ENCODE data around the gene PROX2.

PROX2 gene

GRCh38 chr14:74882103-74882920 is 6.4 kb upstream of the PROX2 start:
- no peaks in the 10 kb centered on the region for H3K27me3 Mint-ChIP-seq
- no peaks in the 10 kb centered on the region for H3K9me3 Mint-ChIP-seq
- H3K4me3 Mint-ChIP-seq = peak overlapping the region; percentile 97 to 98
- H3K27ac Mint-ChIP-seq = peak overlapping the region; percentile 96 to 99
- DNase-seq = peak; percentile 32 to 50 (median 36)
- H3K4me1 Mint-ChIP-seq (ENCODE audit: low read depth in 2 of 2) = peaks cover 48 to 55% of the 10 kb centered on the region in 2 donors
- peaks cover 27% of the 10 kb centered on the region for H3K36me3 Mint-ChIP-seq (ENCODE audit: insufficient read depth)
- peak; percentile 58 for ATAC-seq (replicated peaks)

GRCh38 chr14:74881431-74882102 is 5.6 kb upstream of the PROX2 start, which contains the start of gene DLST:
DLST (plus strand) TSS chr14:74881916; CDS start chr14:74881954, 38 bp downstream.
- H3K9me3 Mint-ChIP-seq = no peaks in the 10 kb centered on the region
- no peaks in the 10 kb centered on the region for H3K27me3 Mint-ChIP-seq
- H3K36me3 Mint-ChIP-seq (ENCODE audit: insufficient read depth) = peaks cover 24% of the 10 kb centered on the region
- DNase-seq (peak; percentile 77 to 86 (median 84)), ATAC-seq (replicated peaks) (peak; percentile 89)
- H3K27ac Mint-ChIP-seq = peak within 1 kb of the TSS; percentile 96 to 99
- H3K4me1 Mint-ChIP-seq (ENCODE audit: low read depth in 2 of 2) = peaks cover 49 to 56% of the 10 kb centered on the region in 2 donors
- peak within 1 kb of the TSS; percentile 97 to 98 for H3K4me3 Mint-ChIP-seq

- ATAC-seq (replicated peaks) (no peak), DNase-seq (no peak)
- H3K4me3 Mint-ChIP-seq = peak overlapping the region; percentile 5 to 36
- no peaks in the 10 kb centered on the region for H3K9me3 Mint-ChIP-seq
- peaks cover 18% of the 10 kb centered on the region for H3K36me3 Mint-ChIP-seq (ENCODE audit: insufficient read depth)
- H3K27ac Mint-ChIP-seq = peak overlapping the region in 1 of 2 donors; percentile 84
- H3K4me1 Mint-ChIP-seq (ENCODE audit: low read depth in 2 of 2) = peaks cover 45% of the 10 kb centered on the region in 2 donors
- no peaks in the 10 kb centered on the region for H3K27me3 Mint-ChIP-seq
Observed at GRCh38 chr14:74879427-74880182, 3.7 kb upstream of the PROX2 start.

- peak overlapping the region; percentile 48 to 67 for H3K4me3 Mint-ChIP-seq
Observed at GRCh38 chr14:74875204-74875603, 741 bp downstream of the PROX2 start.

DNA sequence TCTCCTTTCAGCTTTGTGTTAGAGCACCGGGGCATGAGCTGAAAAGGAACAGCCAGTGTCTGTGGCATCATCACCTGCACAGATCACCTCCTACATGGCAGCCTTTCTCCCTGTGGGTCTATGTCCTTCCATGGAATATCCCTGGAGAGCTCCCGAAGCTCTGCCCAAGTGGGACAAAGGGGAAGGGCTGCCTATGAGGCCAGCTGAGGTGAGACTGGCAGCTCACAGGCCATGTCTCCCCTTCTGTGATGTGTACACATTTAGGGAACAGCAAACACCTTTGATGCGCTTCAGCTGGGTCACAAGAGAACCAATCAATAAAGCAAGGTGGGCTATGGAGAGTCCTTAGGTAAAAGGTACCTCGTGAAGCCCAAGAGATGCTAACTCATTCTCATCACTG is 4.1 kb downstream of the PROX2 start:
- ATAC-seq (replicated peaks) (no peak), DNase-seq (no peak)
- Mint-ChIP-seq H3K36me3 (ENCODE audit: insufficient read depth) (no peaks in the 10 kb centered on the region), H3K9me3 (no peaks in the 10 kb centered on the region), H3K27ac (no peak overlapping the region), H3K4me1 (ENCODE audit: low read depth in 2 of 2) (peaks cover 19 to 24% of the 10 kb centered on the region in 2 donors), H3K4me3 (no peak overlapping the region), H3K27me3 (no peaks in the 10 kb centered on the region)

More at GRCh38 chr14:74875204-74875603, 741 bp downstream of the PROX2 start:
- no peaks in the 10 kb centered on the region for H3K9me3 Mint-ChIP-seq
- H3K4me1 Mint-ChIP-seq (ENCODE audit: low read depth in 2 of 2) = peaks cover 13 to 15% of the 10 kb centered on the region in 2 donors
- H3K36me3 Mint-ChIP-seq (ENCODE audit: insufficient read depth) = no peaks in the 10 kb centered on the region
- no peak for DNase-seq
- no peaks in the 10 kb centered on the region for H3K27me3 Mint-ChIP-seq
- ATAC-seq (replicated peaks) = no peak
- peak overlapping the region; percentile 74 to 83 for H3K27ac Mint-ChIP-seq

GRCh38 chr14:74868739-74869138 is 7.2 kb downstream of the PROX2 start:
- no peaks in the 10 kb centered on the region for H3K36me3 Mint-ChIP-seq (ENCODE audit: insufficient read depth)
- peak overlapping the region in 1 of 2 donors; percentile 47 for H3K27ac Mint-ChIP-seq
- H3K9me3 Mint-ChIP-seq = no peaks in the 10 kb centered on the region
- H3K27me3 Mint-ChIP-seq = no peaks in the 10 kb centered on the region
- ATAC-seq (replicated peaks) = no peak
- H3K4me3 Mint-ChIP-seq = no peak overlapping the region
- no peak for DNase-seq
- H3K4me1 Mint-ChIP-seq (ENCODE audit: low read depth in 2 of 2) = peaks cover 13 to 17% of the 10 kb centered on the region in 2 donors

- no peaks in the 10 kb centered on the region for H3K27me3 Mint-ChIP-seq
- H3K36me3 Mint-ChIP-seq (ENCODE audit: insufficient read depth) = no peaks in the 10 kb centered on the region
- no peaks in the 10 kb centered on the region for H3K9me3 Mint-ChIP-seq
- DNase-seq (peak; percentile 20 to 31 (median 21)), ATAC-seq (replicated peaks) (peak; percentile 99)
- peaks cover 13 to 17% of the 10 kb centered on the region in 2 donors for H3K4me1 Mint-ChIP-seq (ENCODE audit: low read depth in 2 of 2)
- peak overlapping the region; percentile 46 to 47 for H3K27ac Mint-ChIP-seq
- H3K4me3 Mint-ChIP-seq = peak overlapping the region; percentile 22 to 40
Observed at GRCh38 chr14:74867673-74868072, 8.3 kb downstream of the PROX2 start.

DNA sequence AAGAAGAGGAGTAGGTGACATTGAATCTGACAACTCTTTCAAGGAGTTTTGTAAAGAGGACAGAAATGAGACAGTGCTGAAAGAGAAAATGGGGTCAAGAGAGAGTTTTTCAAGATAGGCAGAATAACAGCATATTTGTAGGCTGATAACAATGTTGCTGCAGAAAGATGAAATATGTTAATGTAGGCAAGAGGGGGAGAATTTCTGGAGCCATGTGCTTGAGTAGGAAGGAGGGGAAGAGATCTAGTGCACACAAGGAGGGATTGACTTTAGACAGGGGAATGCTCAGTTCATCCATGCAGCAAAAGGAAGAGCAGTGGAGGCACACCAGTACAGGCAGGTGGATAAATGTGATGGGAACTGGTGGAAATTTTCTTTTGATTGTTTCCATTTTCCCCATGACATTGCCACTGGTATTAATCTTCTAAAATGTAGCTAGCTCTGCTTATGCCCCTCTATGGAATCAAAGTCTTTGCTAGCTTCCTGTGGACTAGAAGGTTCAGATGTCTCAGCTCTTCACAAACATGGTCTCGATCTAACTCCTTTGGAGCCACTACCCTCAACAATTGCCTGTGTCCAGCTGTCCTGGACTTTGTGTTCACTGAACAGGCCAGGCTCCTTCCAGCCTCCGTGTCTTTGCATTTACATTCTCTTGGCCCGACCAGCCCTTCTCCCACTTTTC is 9.1 kb downstream of the PROX2 start:
- H3K36me3 Mint-ChIP-seq (ENCODE audit: insufficient read depth) = no peaks in the 10 kb centered on the region
- DNase-seq = no peak
- H3K27me3 Mint-ChIP-seq = no peaks in the 10 kb centered on the region
- peak overlapping the region in 1 of 2 donors; percentile 46 for H3K27ac Mint-ChIP-seq
- H3K4me1 Mint-ChIP-seq (ENCODE audit: low read depth in 2 of 2) = peaks cover 13 to 17% of the 10 kb centered on the region in 2 donors
- no peak for ATAC-seq (replicated peaks)
- H3K9me3 Mint-ChIP-seq = no peaks in the 10 kb centered on the region
- H3K4me3 Mint-ChIP-seq = no peak overlapping the region

DNA sequence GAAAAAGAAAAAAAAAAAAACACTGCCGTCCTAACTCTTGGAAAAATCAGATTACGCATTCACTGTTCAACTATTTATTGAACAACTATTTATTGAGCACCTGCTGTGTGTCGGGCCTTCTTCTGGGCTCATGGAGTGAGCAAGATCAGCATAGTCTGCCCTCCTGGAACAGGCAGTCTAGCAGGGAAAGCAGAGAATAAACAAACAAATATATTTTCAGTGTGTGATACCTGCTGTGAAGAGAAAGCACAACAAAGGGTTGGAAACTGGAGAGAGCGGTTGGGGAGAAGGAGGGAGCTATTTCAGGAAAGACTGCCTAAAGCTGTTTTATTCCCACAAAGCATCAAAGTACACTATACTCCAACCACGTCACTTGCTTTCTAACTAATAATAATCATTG is 10.8 kb downstream of the PROX2 start:
- H3K9me3 Mint-ChIP-seq = no peaks in the 10 kb centered on the region
- DNase-seq (no peak), ATAC-seq (replicated peaks) (no peak)
- H3K27me3 Mint-ChIP-seq = no peaks in the 10 kb centered on the region
- no peak overlapping the region for H3K4me3 Mint-ChIP-seq
- H3K36me3 Mint-ChIP-seq (ENCODE audit: insufficient read depth) = no peaks in the 10 kb centered on the region
- H3K27ac Mint-ChIP-seq = no peak overlapping the region
- H3K4me1 Mint-ChIP-seq (ENCODE audit: low read depth in 2 of 2) = peaks cover 13 to 17% of the 10 kb centered on the region in 2 donors

DNA sequence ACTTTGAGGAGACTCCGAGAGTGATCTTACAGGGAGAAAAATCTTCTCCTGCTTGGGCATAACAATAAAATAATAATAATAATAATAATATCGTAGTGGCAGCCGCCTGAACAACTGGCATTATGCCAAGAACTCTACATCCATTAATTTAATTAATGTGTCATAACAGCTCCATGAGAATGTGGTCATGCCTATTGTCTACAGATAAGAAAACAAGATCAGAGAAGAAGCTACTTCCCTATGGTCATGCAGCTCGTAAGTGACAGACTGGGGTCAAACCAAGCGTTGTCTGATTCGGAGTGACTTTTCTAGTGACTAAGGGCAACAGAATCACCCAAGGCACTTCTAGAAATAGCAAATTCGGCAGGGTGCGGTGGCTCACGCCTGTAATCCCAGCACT is 11.7 kb downstream of the PROX2 start:
- DNase-seq (no peak), ATAC-seq (replicated peaks) (no peak)
- Mint-ChIP-seq H3K4me3 (no peak overlapping the region), H3K4me1 (ENCODE audit: low read depth in 2 of 2) (peaks cover 13 to 17% of the 10 kb centered on the region in 2 donors), H3K27ac (no peak overlapping the region), H3K27me3 (no peaks in the 10 kb centered on the region), H3K9me3 (no peaks in the 10 kb centered on the region), H3K36me3 (ENCODE audit: insufficient read depth) (no peaks in the 10 kb centered on the region)

- Mint-ChIP-seq H3K36me3 (ENCODE audit: insufficient read depth) (no peaks in the 10 kb centered on the region), H3K4me1 (ENCODE audit: low read depth in 2 of 2) (peaks cover 13 to 17% of the 10 kb centered on the region in 2 donors), H3K27me3 (no peaks in the 10 kb centered on the region), H3K27ac (no peak overlapping the region), H3K9me3 (no peaks in the 10 kb centered on the region), H3K4me3 (no peak overlapping the region)
- DNase-seq (no peak), ATAC-seq (replicated peaks) (no peak)
Observed at GRCh38 chr14:74863274-74863673, 12.7 kb downstream of the PROX2 start.

DNA sequence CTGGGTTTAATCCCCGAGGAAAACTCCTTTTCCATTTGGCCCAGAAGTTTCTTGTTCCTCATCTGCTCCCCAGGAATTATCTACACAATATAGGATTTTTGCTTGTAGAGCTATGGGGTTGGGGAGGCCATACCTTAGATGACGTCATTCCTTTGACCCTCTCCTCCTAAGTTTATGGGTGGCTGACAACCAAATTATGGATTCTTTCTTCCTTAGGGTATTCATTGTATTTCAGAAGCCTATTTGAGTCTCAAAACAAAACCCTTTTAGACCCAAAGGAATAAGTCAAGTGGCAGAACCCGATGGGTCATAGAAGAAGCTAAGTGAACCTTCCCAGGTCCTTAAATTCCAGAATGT is 14.2 kb downstream of the PROX2 start:
- Mint-ChIP-seq H3K4me1 (ENCODE audit: low read depth in 2 of 2) (peaks cover 2 to 7% of the 10 kb centered on the region in 2 donors), H3K4me3 (no peak overlapping the region), H3K9me3 (no peaks in the 10 kb centered on the region), H3K27me3 (no peaks in the 10 kb centered on the region), H3K36me3 (ENCODE audit: insufficient read depth) (no peaks in the 10 kb centered on the region), H3K27ac (no peak overlapping the region)
- DNase-seq (no peak), ATAC-seq (replicated peaks) (no peak)
